Colonic mucosa (tissue), 4 donors: ENCODE data around the gene TNFRSF11A. TPM values are rescaled to one million over a fixed set of nuclear protein-coding genes. Genes with fewer than 3 reads are reported as not detected.

Experiments used
- DNase-seq: peaks from one replicate; pipeline ENCODE4 v3.0.0-alpha.2; 2020
- H3K27ac ChIP-seq: fragments of 200-600 bp; one replicate; pipeline ENCODE4 v1.8.0; 2021
- H3K27me3 ChIP-seq: fragments of 200-600 bp; one replicate; pipeline ENCODE4 v1.8.0; 2021
- H3K36me3 ChIP-seq: fragments of 200-600 bp; one replicate; pipeline ENCODE4 v1.8.0; 2021
- H3K4me1 ChIP-seq: fragments of 200-600 bp; one replicate; pipeline ENCODE4 v1.8.0; 2021; ENCODE audit warnings: mild to moderate bottlenecking
- H3K4me3 ChIP-seq: fragments of 200-600 bp; one replicate; pipeline ENCODE4 v1.8.0; 2021
- H3K9ac ChIP-seq, 2 donors: one replicate each; pipeline ENCODE4 v1.7.0; 2013; ENCODE audit warnings: control low read depth in 2 of 2, low read depth in 2 of 2, low read length in 2 of 2
- H3K9me3 ChIP-seq: fragments of 200-600 bp; one replicate; pipeline ENCODE4 v1.8.0; 2021
- intact Hi-C: fragments of 100-400 bp; cut with DNase I; formaldehyde crosslinking; loops from one replicate; pipeline ENCODE4 v1.14.1; 2022
- total RNA-seq, 2 donors: library from RNA; stranded (reverse); fragmentation: NEBNext Ultra II Directional in 1 of 2; extraction: Animal tissue kit (Norgen Biotek cat#: 25700) in 1 of 2; gene quantifications; one replicate each; pipeline ENCODE4 v1.2.1, GENCODE V29; 2021
- TF ChIP-seq, protein P1 (sequence below): fragments of 200-600 bp; IDR thresholded peaks from one replicate; pipeline ENCODE4 v1.8.0; 2022; ENCODE audit warnings: antibody characterized with exemption, mild to moderate bottlenecking
- donor health status: healthy.
- donor health status: DM: no; HTN: no; CAD: no.
- donor health status: DM: no; HTN: no; CAD: no.

Gene TNFRSF11A
- total RNA-seq, 2 donors from 2014 or later, result 80.6 to 86.6 TPM

DNA sequence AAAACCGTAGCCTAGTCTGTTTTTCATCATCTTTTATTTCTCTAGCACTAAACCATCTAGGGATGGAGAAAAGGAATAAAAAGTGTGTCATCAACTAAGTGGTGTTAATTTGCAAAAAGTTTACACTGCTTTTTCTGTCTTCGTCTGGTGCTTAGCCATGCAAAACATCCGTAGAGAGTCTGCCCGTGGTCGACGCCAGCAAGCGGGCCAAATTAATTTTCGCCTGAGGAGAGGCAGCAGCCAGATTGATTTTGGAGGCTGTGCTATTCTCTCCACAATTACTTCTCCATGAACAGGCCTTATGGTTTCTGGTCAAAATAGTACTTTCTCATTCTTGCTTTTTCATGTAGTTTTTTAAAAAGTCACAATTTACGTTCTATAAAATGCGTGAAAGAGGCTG, 46.3 kb downstream of the TNFRSF11A start:
- Histone ChIP-seq H3K36me3 (no peaks in the 10 kb centered on the region), H3K27ac (no peak overlapping the region)
- intact Hi-C loops, result no loop called here

DNA sequence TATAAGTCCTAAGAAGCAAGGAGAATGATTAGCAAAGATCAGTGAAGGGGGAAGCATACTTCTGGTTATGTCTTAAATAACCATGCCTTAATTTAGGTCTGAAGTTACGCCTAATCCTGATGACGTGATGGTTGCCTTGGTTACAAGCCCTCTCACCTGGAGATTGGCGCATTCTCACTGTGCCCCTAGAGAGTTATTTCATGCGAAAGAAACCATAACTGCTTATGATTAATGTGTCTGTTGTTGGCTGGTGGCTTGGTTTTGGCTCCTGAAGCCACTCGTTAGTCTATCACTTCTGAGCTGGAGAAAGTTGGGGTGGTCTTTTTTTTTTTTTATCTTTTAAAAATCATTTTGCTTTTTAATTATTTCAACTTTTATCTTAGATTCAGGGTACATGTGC, 47.0 kb downstream of the TNFRSF11A start:
- intact Hi-C loops, result no loop called here
- TF ChIP-seq, protein P1, sequence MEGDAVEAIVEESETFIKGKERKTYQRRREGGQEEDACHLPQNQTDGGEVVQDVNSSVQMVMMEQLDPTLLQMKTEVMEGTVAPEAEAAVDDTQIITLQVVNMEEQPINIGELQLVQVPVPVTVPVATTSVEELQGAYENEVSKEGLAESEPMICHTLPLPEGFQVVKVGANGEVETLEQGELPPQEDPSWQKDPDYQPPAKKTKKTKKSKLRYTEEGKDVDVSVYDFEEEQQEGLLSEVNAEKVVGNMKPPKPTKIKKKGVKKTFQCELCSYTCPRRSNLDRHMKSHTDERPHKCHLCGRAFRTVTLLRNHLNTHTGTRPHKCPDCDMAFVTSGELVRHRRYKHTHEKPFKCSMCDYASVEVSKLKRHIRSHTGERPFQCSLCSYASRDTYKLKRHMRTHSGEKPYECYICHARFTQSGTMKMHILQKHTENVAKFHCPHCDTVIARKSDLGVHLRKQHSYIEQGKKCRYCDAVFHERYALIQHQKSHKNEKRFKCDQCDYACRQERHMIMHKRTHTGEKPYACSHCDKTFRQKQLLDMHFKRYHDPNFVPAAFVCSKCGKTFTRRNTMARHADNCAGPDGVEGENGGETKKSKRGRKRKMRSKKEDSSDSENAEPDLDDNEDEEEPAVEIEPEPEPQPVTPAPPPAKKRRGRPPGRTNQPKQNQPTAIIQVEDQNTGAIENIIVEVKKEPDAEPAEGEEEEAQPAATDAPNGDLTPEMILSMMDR, result no peak
- H3K4me1 ChIP-seq, result no peaks in the 10 kb centered on the region
- no peak overlapping the region for H3K9ac ChIP-seq
- no peaks in the 10 kb centered on the region for H3K9me3 ChIP-seq
- no peaks in the 10 kb centered on the region for H3K27me3 ChIP-seq
- no peak overlapping the region for H3K27ac ChIP-seq
- no peak for DNase-seq
- H3K4me3 ChIP-seq, result no peak overlapping the region
- H3K36me3 ChIP-seq, result no peaks in the 10 kb centered on the region

More for the DNA sequence above, 46.3 kb downstream of the TNFRSF11A start:
- Histone ChIP-seq H3K27me3 (no peaks in the 10 kb centered on the region), H3K4me3 (no peak overlapping the region), H3K4me1 (no peaks in the 10 kb centered on the region), H3K9me3 (no peaks in the 10 kb centered on the region), H3K9ac (no peak overlapping the region)
- no peak for DNase-seq
- TF ChIP-seq, protein P1, result no peak

DNA sequence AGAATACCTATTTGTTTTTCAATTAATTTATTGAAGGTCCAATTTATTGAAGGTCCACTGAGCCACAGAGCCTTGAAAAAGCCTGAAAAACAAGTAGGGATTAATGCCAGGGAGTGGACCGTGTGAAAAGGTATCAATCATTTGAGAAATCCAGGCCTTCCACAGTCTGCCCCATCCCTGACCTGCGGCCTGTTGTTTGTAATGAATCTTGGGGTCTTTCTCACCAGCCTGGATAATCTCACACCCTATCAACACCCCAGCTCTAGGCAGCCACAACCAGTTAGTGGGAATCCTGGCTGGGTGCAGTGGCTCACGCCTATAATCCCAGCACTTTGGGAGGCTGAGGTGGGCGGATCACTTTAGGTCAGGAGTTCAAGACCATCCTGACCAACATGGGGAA, 47.8 kb downstream of the TNFRSF11A start:
- Histone ChIP-seq H3K27me3 (no peaks in the 10 kb centered on the region), H3K4me1 (no peaks in the 10 kb centered on the region), H3K9me3 (no peaks in the 10 kb centered on the region), H3K4me3 (no peak overlapping the region), H3K9ac (no peak overlapping the region), H3K27ac (no peak overlapping the region), H3K36me3 (no peaks in the 10 kb centered on the region)
- no peak for DNase-seq
- TF ChIP-seq, protein P1, result no peak
- intact Hi-C loops, result no loop called here

DNA sequence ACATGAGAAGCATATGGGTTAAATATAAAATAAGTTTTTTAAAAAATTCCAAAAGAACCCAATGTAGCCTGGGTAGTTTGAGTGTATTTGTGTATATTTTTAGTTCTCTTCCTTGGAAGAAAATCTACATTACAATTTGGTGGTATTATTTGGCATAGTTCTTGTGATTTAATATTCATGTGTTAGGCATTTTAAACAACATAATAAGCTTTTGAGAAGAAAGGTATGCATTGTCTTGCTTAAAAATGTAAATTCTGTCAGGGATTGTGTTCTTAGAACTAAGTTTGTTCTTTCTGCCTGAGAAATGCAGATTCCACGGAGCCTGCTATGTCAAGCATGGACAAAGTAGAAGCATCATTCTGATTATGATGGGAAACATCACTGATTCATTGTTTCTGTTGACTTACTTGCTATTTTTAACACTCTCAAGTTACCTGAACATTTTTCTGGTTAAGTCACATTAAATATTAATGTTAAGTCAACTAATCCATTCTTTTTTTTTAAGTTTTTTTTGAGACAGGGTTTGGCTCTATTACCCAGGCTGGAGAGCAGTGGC, 49.4 kb downstream of the TNFRSF11A start:
- H3K9me3 ChIP-seq, result no peaks in the 10 kb centered on the region
- no peak for DNase-seq
- H3K4me1 ChIP-seq, result no peaks in the 10 kb centered on the region
- H3K36me3 ChIP-seq, result no peaks in the 10 kb centered on the region
- H3K4me3 ChIP-seq, result no peak overlapping the region
- intact Hi-C loops, result no loop called here
- TF ChIP-seq, protein P1, result no peak
- H3K27ac ChIP-seq, result no peak overlapping the region
- H3K27me3 ChIP-seq, result no peaks in the 10 kb centered on the region
- H3K9ac ChIP-seq, result no peak overlapping the region

DNA sequence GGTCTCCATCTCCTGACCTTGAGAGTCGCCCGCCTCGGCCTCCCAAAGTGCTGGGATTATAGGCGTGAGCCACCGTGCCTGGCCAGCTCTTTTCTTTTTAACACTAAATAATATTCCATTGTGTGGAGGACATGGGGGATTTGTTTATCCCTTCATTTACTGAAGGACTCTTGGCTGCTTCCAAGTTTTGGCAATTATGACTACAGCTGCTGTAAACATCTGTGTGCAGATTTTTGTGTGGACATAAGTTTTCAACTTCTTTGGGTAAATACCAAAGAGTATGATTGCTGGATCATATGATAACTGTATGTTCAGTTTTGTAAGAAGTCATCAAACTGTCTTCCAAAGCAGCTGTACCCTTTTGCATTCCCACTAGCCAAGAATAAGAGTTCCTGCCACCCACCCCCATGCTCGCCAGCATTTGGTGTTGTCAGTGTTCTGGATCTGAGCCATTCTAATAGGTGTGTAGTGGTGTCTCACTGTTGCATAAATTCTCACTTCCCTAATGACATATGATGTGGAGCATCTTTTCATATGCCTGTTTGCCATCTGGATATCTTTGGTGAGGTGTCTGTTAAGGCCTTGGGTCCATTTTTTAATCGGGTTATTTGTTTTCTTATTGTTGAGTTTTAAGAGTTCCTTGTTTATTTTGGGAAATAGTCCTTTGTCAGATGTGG, 52.2 kb downstream of the TNFRSF11A start:
- Histone ChIP-seq H3K36me3 (no peaks in the 10 kb centered on the region), H3K9ac (no peak overlapping the region), H3K4me1 (no peaks in the 10 kb centered on the region), H3K27ac (no peak overlapping the region), H3K9me3 (no peaks in the 10 kb centered on the region), H3K4me3 (no peak overlapping the region), H3K27me3 (no peaks in the 10 kb centered on the region)
- DNase-seq, result no peak
- intact Hi-C loops, result no loop called here
- TF ChIP-seq, protein P1, result no peak
